NCI-H526 (cell line): Measurements from ENCODE around the gene SHC3.

Experiments used
- DNase-seq, 2 experiments: peaks; one replicate each; lab custom pipeline; 2025; lab: John Stamatoyannopoulos, UW

SHC3 gene

DNA sequence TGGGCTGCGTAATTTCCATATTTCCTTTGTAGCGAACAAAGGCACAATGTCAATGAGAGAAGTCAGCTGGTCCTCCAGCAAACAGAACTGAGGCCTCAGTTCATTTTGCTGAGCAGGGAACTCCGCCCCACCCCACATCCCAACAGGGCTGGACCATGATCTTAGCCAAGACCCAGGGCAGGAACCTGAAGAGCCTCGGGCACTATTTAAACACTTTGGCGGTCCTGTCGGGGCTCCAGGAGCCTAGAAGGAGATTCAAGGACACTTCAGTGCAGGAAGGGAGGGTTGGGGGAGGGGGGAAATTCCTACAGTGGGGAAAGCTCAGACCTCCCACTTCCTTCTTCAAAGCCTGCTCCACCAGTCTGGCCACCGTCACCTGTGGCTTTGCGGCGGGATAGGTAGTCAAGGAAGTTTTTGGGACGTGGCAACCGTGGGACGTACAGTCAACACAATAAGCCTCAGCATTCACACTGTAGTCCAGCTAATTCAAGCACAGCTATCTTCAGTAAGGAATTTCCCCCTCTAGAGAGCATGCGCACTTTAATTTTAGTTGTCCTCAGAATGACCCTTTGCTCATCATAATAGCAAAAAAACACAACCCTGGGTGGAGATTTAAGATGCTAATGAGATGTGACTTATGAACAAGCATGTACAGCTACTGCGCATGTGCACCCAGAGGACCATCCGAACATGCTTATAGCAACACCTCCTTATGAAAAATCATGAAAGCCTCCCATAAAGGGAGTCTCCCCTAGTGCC, 156.4 kb downstream of the SHC3 start:
- no peak for DNase-seq

DNA sequence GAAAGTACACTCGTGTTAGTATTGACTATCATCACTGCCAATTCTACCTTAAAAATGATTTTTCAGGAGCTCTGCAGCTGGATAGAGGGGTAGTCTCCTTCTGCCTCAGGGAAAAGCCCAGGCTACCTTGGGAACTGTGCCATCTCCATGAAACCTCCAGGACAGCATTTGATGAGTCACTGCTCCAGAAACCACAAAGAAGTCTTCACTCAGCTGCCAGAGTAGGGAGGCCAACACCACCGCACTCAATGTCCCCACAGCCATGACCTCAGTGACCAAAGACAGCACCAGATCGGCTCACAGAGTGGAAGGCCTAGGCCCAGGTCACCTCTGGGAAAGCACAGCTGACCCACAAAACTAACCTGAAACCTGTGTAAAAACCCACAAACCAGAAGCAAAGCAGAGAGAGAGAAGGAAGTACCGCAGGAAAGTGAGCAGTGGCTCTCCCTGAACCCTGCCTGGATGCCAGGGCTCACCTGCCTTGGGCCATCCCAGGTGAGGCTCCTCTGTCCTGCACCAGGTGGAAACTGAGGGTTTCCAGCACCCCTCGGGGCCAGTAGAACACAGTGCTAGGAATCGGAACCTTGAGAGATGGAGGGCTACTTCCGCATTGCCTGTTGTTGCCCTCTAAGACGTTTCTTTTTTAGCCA, 157.3 kb downstream of the SHC3 start:
- DNase-seq = no peak

- no peak for DNase-seq
Observed at GRCh38 chr9:89020754-89021153, 157.9 kb downstream of the SHC3 start.

DNA sequence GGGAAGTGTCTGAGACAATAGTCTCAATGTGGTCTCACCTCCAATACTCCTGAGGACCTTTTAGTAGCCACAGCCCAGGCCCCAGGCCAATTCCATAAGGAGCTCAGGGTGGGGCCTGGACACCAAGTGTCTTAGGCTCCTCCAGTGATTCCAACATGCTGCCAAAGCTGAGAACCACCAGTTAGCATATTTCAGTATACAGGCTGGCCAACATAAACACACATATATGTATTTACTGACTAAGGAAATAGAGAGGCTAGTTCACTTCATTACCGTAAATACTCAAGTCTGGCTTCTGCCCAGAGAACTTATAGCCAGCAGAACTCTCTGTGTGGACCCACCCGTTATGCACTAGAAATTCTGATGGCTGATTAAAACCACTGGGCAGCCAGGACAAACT, 163.3 kb downstream of the SHC3 start:
- DNase-seq = no peak

GRCh38 chr9:89014153-89014552, 164.5 kb downstream of the SHC3 start:
- DNase-seq = no peak

DNA sequence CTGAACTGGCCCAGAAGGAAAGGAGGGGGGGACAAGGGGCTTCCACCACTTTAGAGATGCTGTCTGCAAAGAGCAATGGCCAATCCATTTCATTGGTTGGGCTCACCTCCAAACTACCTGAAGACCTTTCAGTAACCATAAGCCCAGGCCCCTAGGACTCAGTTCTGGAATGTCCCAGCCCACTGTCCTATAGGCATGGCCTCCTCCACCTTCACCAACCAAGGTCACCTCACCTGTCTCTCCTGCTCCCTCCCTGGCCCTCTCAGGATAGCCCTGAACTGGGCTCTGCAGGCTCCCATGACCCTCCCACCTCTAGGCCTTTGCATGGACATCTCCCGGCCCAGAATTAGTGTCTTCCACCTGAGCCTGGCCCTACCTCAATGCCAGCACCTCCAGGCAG, 165.0 kb downstream of the SHC3 start:
- DNase-seq = no peak

GRCh38 chr9:89012294-89013042, 166.2 kb downstream of the SHC3 start:
- no peak for DNase-seq

DNA sequence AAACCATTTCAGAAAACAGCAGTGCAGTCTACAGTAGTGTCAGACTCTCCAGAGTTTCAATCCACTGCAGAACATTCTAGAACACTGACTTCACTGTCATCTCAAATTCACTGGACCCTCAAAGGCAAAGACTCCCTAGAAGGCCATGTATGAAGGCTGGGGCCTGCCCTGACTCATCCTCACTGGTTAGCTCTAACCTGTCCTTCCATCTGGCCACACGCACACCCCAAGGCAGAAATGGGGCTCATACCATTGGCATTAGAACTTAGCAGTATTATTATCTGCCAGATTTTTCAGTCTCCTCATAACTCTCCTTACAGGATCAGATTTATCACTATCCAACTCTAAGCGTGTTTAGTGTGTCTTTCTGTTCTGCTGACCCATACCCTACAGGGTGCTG, 166.9 kb downstream of the SHC3 start:
- no peak for DNase-seq

DNA sequence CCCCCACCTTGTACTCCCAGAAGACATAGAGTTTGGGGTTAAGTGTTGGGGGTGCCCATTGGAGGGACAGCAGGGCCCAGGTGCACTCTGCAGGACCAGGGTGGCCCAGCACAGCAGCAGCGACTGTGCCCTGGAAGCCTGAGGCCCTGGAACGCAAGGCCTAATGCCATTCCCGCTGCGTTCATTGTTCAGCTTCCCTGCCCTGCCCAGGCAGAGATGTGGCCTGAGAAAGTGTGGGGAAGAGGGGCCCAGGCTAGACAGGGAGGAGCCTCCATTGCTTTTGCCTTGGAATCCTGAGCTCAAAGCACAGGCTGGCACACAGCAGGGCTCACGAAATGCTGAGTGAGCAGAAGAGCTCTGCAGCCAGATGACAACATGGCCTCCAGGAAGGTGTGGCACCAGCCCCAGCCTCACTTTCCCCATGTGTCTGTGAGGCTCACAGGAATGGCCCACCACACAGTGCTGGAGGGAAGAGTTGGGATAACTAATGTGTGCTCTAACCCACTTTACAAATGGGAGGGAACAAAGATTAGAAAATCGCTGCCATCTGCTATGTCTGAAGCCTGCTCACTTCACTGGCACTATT, 168.0 kb downstream of the SHC3 start:
- no peak for DNase-seq

DNA sequence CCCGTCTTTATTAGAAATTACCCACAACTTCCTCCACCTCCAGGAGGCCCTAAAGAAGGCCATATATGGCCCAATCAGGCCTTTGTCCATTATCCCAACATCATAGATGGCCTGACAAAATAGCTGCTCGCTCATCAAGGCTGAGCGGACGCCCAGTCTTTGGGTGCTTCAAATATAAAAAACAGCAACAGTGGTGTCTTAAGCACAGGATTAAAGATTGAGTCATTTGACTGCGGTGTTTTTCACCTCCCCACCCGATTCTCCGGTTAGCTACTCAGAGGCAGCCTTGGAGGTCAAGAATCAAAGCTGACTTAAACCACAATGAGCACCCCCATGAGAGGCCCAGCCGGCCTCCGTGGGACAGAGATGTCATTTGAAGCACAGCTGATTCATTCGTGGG, 168.6 kb downstream of the SHC3 start:
- no peak for DNase-seq

GRCh38 chr9:89009546-89009840, 169.1 kb downstream of the SHC3 start:
- DNase-seq = no peak

- DNase-seq = no peak
Observed at GRCh38 chr9:89008744-89009545, 169.7 kb downstream of the SHC3 start.

DNA sequence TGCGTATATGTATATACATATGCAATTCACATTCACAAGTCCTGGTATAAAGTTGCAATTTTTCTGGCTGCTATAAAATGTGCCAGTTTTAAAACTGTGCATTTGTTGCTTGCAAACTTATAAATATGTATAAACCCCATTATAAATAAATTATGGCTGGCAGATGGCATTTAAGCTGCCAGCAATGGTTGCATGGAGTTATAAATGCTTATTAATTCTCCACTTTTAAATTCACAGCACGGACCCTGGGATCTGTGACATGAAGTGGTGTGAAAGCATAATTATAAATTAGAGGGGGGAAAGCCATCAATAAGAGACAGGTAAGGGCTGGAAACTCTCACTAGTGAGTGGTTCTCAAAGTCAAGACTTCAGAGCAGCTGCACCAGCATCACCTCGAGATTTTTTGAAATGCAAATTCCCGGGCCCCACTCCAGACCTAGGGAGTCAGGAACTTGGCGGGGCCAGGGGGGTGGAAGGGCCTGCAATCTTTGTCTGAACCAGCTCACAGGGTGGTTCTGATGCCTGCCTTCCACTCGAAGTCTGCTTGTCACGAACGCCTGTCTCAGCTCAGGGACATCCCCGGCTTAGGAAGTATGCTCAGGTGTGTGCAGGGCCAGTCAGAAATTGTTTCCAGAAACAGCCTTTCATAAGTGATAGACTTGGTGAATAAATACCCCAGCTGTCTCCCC, 170.4 kb downstream of the SHC3 start:
- DNase-seq = no peak

DNA sequence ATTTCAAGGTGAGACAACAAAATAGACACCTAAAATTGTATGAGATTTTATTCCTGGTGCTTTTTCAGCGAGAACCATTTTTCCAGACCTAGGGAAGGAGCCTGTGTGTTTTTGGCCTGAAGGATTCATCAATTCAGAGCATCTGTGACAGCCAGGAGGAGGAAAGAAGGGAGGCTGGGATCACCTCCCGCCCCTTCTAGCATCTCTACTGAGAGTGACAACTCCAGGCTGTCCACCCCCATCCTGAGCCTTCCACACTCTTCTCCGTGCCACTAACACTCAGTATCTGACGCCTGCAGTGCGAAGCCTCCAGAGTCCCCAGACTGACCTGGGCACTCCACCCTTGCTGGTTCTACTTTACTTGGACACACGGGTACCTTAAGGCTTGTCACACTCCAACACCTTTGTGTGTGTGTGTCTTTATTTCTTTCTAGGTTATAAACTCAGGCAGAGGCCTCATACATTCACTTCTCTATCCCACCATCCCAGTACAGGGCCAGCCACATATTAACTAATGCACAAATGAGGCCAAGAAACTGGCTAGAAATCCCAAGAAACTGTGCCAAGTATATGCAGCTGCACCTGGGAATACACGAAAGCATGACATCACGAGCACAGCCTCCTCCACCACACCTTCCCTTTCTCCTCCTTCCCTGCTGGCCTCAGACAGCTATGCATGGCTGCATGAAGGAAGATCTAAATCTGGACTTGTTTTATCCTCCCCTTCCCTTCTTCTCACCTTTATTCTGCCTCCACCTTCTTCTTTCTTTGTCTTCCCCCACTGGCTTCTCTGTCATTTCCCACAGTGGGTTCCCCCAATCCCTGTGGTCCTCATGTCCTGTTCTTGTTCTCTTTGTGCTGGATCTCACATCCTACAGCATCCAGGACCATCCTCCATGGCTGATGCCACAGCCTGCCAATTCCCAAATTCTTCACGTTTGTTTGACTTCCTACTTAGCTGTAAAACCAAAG, 171.3 kb downstream of the SHC3 start:
- DNase-seq = no peak

GRCh38 chr9:89006267-89006666, 172.4 kb downstream of the SHC3 start:
- no peak for DNase-seq

GRCh38 chr9:89005323-89005722, 173.3 kb downstream of the SHC3 start:
- DNase-seq = no peak

DNA sequence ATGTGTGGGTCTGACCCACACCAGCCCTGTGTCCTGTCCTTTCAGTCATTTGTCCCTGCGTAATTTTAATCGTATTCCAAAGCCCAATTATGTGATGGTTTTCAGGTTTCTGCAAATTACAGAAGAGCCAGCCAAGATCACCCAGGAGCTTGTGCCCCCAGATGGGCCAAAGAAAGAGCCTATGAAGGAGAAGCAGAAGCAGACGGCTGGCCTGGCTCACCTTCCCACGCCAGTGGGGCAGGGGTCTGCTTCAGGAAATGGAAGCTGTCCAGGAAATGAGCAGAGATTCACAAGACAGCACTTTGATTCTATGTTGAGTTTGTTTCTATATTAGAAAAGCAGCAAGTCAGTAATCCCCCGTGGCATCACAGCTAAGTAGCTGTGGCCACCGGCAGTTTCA, 175.6 kb downstream of the SHC3 start:
- no peak for DNase-seq

DNA sequence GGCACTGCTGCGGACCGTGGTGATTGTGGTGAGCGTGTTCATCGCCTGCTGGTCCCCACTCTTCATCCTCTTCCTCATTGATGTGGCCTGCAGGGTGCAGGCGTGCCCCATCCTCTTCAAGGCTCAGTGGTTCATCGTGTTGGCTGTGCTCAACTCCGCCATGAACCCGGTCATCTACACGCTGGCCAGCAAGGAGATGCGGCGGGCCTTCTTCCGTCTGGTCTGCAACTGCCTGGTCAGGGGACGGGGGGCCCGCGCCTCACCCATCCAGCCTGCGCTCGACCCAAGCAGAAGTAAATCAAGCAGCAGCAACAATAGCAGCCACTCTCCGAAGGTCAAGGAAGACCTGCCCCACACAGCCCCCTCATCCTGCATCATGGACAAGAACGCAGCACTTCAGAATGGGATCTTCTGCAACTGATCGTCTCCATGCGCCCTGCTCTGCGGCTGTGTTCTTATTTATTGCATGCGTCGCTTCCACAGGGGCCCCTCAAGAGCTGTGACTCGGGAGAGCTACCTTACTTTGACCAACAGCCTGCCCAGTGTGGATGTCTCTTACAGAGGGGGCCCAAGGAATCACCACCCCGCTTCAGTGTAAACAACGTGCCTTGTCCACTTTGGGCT, 176.6 kb downstream of the SHC3 start:
- no peak for DNase-seq

- peak; percentile 7 to 79 for DNase-seq
Observed at GRCh38 chr9:89000973-89001916, 177.4 kb downstream of the SHC3 start.
